ENCODE measurements around the gene FBRSL1. TPM values are rescaled to one million over a fixed set of nuclear protein-coding genes. Genes with fewer than 3 reads are reported as not detected.

FBRSL1 gene
- total RNA-seq, 1 donor from 2014 or later: 66.0 TPM

DNA sequence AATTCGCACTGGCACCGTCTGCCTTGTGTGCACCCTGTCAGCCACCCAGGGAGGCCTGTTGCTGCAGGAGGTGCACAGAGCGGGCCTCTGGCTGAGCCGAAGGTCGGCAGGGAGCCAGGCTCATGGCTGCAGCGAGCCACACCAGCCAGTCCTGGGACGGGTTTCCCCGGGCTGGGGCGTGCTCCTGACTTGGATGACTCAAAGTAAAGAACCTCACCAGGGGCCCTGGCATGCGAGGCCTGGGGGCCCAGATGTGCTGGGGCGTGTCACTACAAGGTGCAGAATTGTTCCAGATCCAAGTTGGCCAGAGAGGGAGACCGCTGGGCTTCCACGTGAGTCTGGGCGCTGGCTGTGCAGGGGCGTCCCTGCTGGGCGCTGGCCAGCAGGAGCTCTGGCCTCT, 34.5 kb downstream of the FBRSL1 start:
- Histone ChIP-seq H3K4me3 (no peak overlapping the region), H3K27me3 (ENCODE audit: low read depth) (no peaks in the 10 kb centered on the region), H3K4me1 (peaks cover 46% of the 10 kb centered on the region), H3K36me3 (peaks cover 6% of the 10 kb centered on the region), H3K27ac (replicated peaks) (no peak overlapping the region), H3K9me3 (replicated peaks) (no peaks in the 10 kb centered on the region)
- TF ChIP-seq, protein P1, sequence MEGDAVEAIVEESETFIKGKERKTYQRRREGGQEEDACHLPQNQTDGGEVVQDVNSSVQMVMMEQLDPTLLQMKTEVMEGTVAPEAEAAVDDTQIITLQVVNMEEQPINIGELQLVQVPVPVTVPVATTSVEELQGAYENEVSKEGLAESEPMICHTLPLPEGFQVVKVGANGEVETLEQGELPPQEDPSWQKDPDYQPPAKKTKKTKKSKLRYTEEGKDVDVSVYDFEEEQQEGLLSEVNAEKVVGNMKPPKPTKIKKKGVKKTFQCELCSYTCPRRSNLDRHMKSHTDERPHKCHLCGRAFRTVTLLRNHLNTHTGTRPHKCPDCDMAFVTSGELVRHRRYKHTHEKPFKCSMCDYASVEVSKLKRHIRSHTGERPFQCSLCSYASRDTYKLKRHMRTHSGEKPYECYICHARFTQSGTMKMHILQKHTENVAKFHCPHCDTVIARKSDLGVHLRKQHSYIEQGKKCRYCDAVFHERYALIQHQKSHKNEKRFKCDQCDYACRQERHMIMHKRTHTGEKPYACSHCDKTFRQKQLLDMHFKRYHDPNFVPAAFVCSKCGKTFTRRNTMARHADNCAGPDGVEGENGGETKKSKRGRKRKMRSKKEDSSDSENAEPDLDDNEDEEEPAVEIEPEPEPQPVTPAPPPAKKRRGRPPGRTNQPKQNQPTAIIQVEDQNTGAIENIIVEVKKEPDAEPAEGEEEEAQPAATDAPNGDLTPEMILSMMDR (IDR thresholded peaks at IDR 0.05; ENCODE audit: borderline replicate concordance): no peak
- intact Hi-C loops (cut with micrococcal nuclease): loop anchor here (10.0 kb wide), 1 partner anchor 110 kb away; no protein-coding TSS in a partner anchor
- DNase-seq: no peak

DNA sequence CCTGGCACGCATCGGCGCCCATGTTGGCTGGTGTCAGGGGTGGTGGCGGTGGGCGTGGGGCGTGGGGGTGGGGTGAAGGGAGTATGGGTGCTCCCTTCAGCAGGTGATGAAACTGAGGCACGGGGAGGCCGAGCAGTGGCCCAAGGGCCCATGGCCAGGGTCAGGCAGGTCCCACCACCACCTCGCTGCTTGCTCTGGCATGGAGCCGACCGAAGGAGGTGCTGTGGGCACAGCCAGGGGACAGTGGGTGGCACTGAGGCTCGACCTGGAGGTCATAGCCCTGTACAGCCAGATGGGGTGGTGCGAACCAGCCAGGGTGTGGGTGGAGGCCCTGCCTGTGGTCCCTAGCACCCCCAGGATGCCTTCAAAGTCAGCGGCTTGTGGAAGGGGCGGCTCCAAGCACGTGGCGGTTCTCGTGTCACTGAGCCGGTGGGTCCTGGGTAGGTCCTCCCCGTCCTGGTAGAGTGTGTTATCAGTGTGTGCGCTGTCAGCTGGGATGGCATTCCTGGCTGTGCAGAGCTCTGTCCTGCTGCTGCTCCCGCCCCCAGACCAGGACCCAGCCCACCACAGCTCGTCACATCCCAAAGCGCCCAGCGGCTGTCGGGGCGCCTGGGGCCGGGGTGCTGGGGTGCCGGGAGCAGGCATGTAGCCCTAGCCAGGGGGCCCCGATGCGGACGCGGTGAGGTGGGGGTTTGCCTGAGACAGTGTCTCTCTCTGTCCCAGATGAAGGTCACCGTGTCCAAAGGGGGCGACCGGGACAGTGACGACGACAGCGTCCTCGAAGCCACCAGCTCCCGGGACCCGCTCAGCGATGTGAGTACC, 35.3 kb downstream of the FBRSL1 start:
- intact Hi-C loops (cut with micrococcal nuclease): loop anchor here (10.0 kb wide), 1 partner anchor 110 kb away; no protein-coding TSS in a partner anchor
- no peaks in the 10 kb centered on the region for H3K9me3 ChIP-seq (replicated peaks)
- H3K36me3 ChIP-seq: peaks cover 5% of the 10 kb centered on the region
- no peak overlapping the region for H3K4me3 ChIP-seq
- TF ChIP-seq, protein P1 (IDR thresholded peaks at IDR 0.05; ENCODE audit: borderline replicate concordance): no peak
- no peak overlapping the region for H3K27ac ChIP-seq (replicated peaks)
- no peaks in the 10 kb centered on the region for H3K27me3 ChIP-seq (ENCODE audit: low read depth)
- H3K4me1 ChIP-seq: peaks cover 45% of the 10 kb centered on the region
- DNase-seq: no peak

DNA sequence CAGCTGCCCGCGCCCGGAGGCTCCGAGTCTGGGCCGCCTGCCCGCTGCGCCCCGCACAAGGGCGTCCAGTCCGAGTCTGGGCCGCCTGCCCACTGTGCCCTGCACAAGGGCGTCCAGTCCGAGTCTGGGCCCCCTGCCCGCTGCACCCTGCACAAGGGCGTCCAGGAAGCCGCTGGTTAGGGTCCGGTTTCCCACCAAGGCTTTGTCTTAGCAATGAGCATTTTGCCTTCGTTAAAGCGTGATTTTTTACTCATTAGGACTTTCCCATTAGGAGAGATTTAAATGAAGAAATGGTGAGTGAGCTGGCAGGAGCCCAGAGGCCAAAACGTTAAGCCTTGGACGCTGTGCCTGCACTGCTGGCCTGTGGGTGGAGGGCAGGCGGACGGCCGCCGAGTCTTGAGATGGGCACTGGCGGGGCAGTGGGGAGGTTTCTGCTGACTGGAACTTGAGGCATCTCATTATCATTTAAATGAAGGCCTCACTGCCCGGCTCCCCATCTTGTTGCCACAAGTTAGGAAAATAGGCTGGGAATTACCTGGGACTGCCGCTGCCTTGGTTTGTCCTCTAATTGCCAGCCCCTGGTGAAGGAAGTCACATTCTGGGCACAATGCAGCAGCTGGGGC, 36.0 kb downstream of the FBRSL1 start:
- Histone ChIP-seq H3K4me3 (no peak overlapping the region), H3K27me3 (ENCODE audit: low read depth) (no peaks in the 10 kb centered on the region), H3K9me3 (replicated peaks) (no peaks in the 10 kb centered on the region), H3K36me3 (peaks cover 5% of the 10 kb centered on the region), H3K27ac (replicated peaks) (no peak overlapping the region), H3K4me1 (peaks cover 37% of the 10 kb centered on the region)
- intact Hi-C loops (cut with micrococcal nuclease): loop anchor here (10.0 kb wide), 1 partner anchor 111 kb away; no protein-coding TSS in a partner anchor
- DNase-seq: no peak
- TF ChIP-seq, protein P1 (IDR thresholded peaks at IDR 0.05; ENCODE audit: borderline replicate concordance): no peak

DNA sequence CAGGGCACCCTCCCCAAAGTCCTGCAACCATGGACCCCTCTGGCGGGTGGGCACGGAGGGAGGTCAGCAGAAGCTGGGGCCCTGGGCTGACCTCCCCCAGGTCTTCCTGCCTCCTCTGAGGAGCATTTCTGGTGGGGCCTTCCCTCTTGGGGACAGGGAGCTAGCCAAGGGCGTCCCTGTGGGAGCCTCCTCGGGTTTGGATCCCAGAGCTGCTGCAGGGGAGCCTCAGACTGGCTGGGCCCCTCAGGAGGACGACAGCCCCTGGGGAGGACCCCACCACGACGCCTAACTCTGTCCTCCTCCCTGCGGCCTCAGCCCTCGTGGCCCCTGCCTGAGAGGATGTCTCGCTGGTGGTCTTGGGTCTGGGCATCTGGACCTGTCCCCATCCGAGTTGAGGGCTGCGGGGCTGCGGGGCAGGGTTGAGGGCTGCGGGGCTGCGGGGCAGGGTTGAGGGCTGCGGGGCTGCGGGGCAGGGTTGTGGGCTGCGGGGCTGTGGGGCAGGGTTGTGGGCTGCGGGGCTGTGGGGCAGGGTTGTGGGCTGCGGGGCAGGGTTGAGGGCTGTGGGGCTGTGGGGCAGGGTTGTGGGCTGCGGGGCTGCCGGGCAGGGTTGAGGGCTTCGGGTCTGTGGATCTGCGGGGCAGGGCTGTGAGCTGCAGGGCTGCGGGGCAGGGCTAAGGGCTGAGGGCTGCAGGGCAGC, 37.4 kb downstream of the FBRSL1 start:
- peaks cover 23% of the 10 kb centered on the region for H3K4me1 ChIP-seq
- peaks cover 5% of the 10 kb centered on the region for H3K36me3 ChIP-seq
- H3K27ac ChIP-seq (replicated peaks): no peak overlapping the region
- H3K4me3 ChIP-seq: no peak overlapping the region
- no peaks in the 10 kb centered on the region for H3K27me3 ChIP-seq (ENCODE audit: low read depth)
- TF ChIP-seq, protein P1 (IDR thresholded peaks at IDR 0.05; ENCODE audit: borderline replicate concordance): no peak
- no peak for DNase-seq
- intact Hi-C loops (cut with micrococcal nuclease): loop anchor here (10.0 kb wide), 1 partner anchor 113 kb away; no protein-coding TSS in a partner anchor
- H3K9me3 ChIP-seq (replicated peaks): no peaks in the 10 kb centered on the region

DNA sequence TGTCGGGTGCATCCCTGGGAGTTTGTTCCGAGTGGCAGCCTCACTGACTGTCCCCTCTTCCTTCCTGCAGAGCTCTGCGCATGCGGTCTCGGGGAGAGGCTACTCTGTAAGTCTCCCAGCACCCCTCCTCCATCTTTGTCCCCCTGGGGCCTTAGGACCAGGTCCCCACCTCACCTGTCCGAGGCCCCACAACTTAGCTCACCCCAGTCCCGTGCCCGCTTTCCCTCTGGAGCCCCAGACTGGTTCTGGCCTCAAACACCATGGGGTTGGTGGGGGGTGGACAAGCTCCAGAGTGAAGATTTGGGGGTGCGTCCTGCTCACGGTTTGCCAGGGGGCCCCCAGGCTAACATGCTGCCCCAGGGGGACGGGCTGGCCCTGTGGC, 37.9 kb downstream of the FBRSL1 start:
- TF ChIP-seq, protein P1 (IDR thresholded peaks at IDR 0.05; ENCODE audit: borderline replicate concordance): no peak
- H3K27me3 ChIP-seq (ENCODE audit: low read depth): no peaks in the 10 kb centered on the region
- intact Hi-C loops (cut with micrococcal nuclease): loop anchor here (10.0 kb wide), 1 partner anchor 113 kb away; no protein-coding TSS in a partner anchor
- H3K36me3 ChIP-seq: peaks cover 5% of the 10 kb centered on the region
- peaks cover 18% of the 10 kb centered on the region for H3K4me1 ChIP-seq
- no peaks in the 10 kb centered on the region for H3K9me3 ChIP-seq (replicated peaks)
- no peak for DNase-seq
- no peak overlapping the region for H3K27ac ChIP-seq (replicated peaks)
- no peak overlapping the region for H3K4me3 ChIP-seq

All from left ventricle myocardium inferior (tissue), 1 donor.